Measurements from ENCODE around the gene CD33.

DNA sequence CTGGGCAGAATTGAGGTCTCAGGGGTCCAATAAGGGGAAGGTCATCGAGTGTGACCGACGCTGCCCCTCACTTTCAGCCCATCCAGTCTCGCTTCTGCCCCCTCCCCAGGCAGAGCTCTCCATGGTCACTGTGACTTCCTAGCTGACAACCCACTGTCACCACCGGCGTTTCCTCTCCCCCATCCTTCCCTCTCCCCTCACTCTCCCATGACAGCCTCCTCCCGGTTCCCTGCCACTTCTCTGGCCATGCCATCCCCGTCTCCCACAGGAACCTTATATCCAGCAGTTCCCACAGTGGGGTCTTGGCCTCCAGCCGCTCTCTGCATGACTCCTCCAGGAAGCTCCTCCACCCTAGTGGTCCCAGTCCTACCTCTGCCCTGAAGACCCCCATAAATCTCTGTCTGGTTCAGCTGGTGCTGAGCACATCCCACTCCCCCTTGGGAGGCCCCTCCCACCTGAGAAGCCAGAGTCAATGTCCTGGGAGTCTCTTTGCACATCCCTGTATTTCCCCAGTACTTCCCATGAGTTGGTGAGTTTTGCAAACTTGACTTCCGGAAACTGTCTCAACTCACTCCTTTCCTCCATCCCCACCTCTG lies 24.7 kb upstream of the CD33 start:
- no peak for TF ChIP-seq POLR2A (IDR thresholded peaks at IDR 0.05)
- TF ChIP-seq, protein P1, sequence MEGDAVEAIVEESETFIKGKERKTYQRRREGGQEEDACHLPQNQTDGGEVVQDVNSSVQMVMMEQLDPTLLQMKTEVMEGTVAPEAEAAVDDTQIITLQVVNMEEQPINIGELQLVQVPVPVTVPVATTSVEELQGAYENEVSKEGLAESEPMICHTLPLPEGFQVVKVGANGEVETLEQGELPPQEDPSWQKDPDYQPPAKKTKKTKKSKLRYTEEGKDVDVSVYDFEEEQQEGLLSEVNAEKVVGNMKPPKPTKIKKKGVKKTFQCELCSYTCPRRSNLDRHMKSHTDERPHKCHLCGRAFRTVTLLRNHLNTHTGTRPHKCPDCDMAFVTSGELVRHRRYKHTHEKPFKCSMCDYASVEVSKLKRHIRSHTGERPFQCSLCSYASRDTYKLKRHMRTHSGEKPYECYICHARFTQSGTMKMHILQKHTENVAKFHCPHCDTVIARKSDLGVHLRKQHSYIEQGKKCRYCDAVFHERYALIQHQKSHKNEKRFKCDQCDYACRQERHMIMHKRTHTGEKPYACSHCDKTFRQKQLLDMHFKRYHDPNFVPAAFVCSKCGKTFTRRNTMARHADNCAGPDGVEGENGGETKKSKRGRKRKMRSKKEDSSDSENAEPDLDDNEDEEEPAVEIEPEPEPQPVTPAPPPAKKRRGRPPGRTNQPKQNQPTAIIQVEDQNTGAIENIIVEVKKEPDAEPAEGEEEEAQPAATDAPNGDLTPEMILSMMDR (IDR thresholded peaks at IDR 0.05): no peak

Measured in right lobe of liver (tissue), 4 donors.